ENCODE data around the gene ACADVL.
"Not testable (repeated sequence)": the region's sequence is repeated elsewhere in the genome, so short reads cannot be mapped to it uniquely, and the experiment has no call there.

DNA sequence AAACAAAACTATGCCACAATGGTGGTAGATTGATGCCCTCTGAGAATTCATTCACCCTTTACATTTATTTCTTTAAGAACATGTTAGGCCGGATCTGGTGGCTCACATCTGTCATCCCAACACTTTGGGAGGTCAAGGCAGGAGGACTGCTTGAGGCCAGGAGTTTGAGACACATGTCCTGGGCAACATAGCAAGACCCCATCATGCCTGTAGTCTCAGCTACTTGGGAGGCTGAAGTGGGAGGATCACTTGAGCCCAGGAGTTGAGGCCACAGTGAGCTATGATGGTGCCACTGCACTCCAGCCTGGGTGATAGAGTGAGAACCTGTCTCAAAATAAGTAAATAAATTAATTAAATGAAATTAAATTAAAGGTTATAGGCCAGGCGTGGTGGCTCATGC is 37.6 kb upstream of the ACADVL start:
- TF ChIP-seq, protein P1, sequence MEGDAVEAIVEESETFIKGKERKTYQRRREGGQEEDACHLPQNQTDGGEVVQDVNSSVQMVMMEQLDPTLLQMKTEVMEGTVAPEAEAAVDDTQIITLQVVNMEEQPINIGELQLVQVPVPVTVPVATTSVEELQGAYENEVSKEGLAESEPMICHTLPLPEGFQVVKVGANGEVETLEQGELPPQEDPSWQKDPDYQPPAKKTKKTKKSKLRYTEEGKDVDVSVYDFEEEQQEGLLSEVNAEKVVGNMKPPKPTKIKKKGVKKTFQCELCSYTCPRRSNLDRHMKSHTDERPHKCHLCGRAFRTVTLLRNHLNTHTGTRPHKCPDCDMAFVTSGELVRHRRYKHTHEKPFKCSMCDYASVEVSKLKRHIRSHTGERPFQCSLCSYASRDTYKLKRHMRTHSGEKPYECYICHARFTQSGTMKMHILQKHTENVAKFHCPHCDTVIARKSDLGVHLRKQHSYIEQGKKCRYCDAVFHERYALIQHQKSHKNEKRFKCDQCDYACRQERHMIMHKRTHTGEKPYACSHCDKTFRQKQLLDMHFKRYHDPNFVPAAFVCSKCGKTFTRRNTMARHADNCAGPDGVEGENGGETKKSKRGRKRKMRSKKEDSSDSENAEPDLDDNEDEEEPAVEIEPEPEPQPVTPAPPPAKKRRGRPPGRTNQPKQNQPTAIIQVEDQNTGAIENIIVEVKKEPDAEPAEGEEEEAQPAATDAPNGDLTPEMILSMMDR (IDR thresholded peaks at IDR 0.05), result not testable (repeated sequence)
- TF ChIP-seq POLR2A, EP300 (IDR thresholded peaks at IDR 0.05): not testable (repeated sequence)

Data from sigmoid colon (tissue), 4 donors.